ENCODE data around the gene ALKBH3. TPM values are rescaled to one million over a fixed set of nuclear protein-coding genes. Genes with fewer than 3 reads are reported as not detected.
A peak's percentile ranks its signal among the peaks of the same experiment; 100 is the strongest.

Gene ALKBH3
- 21.2 TPM for polyA plus RNA-seq (2013, experiment 1 of 2)
- 25.0 TPM for polyA plus RNA-seq (2013, experiment 2 of 2)

DNA sequence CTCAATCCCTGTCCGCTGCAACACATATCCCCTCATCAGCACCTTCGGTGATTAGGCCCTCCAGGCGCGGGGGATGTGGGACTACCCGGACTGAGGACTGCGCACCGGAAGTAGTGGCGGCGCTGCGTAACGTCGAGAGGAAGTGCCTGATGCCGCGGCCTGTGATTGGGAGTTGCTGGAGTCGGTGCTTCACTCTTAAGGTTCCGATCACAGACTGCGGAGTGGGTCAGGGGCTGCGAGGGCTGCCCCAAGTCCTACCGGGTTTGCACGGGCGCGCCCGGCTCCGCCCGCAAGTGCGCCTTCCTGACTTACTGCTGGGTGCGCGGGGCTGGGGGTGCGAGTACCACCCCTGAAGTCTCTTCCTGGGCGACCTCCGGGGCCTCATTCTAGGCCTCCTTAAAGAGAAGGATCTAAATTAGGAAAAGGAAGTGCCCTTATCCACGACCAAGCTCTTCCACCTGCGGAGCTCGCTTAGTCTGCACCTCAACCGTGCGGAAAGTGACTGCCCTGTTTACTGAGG is at the start of gene ALKBH3:
TSS of gene ALKBH3 (plus strand) at position 192 of the 520 bp plus-strand sequence. CDS start 1,822 bp downstream, outside the sequence.
- peak within 1 kb of the TSS; percentile 73 for H3K4me3 ChIP-seq (ENCODE audit: low read length)
- H3K36me3 ChIP-seq (ENCODE audit: insufficient read depth, low read length): peaks cover 23% of the 10 kb centered on the region
- 1% methylated on average over 36 of the region's 36 CpGs for WGBS

DNA sequence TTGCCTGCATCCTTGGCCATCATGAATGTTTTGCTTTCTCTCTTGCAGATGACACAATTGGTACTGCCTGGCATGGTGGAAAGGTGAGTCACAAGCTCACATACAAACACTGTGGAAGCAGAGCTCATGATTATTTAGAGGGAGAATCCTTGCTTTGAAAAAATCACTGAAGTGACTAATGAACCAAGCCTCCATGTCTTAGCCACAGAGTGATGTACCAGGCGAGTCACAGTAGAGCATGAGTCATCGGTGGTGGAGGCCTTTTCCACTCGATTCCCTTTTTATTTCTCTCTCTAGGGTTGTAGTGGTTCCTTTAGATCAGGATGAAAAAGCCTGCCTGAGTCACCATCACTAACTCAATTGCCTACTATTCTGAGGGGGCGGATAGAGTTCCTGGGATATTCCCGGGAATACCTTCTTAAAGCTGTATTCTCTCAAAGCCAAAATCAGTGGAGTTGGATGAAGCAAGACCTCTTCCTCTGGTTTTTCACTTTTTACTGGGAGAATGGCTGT is 49.6 kb upstream of the ALKBH3 start:
- H3K4me1 ChIP-seq (ENCODE audit: insufficient read depth, low read length): peaks cover 32% of the 10 kb centered on the region; the same call in 1 of the 2 replicates
- H3K27ac ChIP-seq (ENCODE audit: low read depth, low read length): peak overlapping the region; percentile 36; the same call in 1 of the 2 replicates
- peaks cover 17% of the 10 kb centered on the region for H3K36me3 ChIP-seq (ENCODE audit: insufficient read depth, low read length)
- WGBS: 78% methylated on average over 4 of the region's 5 CpGs
- H3K4me3 ChIP-seq (ENCODE audit: low read length): no peak overlapping the region
- no peaks in the 10 kb centered on the region for H3K9me3 ChIP-seq (ENCODE audit: insufficient read depth, low read depth, low read length)
- H3K27me3 ChIP-seq (ENCODE audit: insufficient read depth, low read length): no peaks in the 10 kb centered on the region
- H3K9ac ChIP-seq (ENCODE audit: low read depth, low read length): peak overlapping the region; percentile 8; the same call in 1 of the 2 replicates

More for the DNA sequence above, at the start of gene ALKBH3:
- Histone ChIP-seq H3K27ac (ENCODE audit: low read depth, low read length) (no peak within 1 kb of the TSS), H3K4me1 (ENCODE audit: insufficient read depth, low read length) (peaks cover 5% of the 10 kb centered on the region; the same call in 1 of the 2 replicates), H3K9me3 (ENCODE audit: insufficient read depth, low read depth, low read length) (peaks cover 7% of the 10 kb centered on the region; the same call in 1 of the 2 replicates), H3K27me3 (ENCODE audit: insufficient read depth, low read length) (peaks cover 43% of the 10 kb centered on the region), H3K9ac (ENCODE audit: low read depth, low read length) (peak within 1 kb of the TSS; percentile 64)

- no peak overlapping the region for H3K9ac ChIP-seq (ENCODE audit: low read depth, low read length)
- no peak overlapping the region for H3K27ac ChIP-seq (ENCODE audit: low read depth, low read length)
- H3K27me3 ChIP-seq (ENCODE audit: insufficient read depth, low read length): no peaks in the 10 kb centered on the region
- 94% methylated on average over 4 of the region's 4 CpGs for WGBS
- H3K36me3 ChIP-seq (ENCODE audit: insufficient read depth, low read length): peaks cover 17% of the 10 kb centered on the region
- no peak overlapping the region for H3K4me3 ChIP-seq (ENCODE audit: low read length)
- H3K9me3 ChIP-seq (ENCODE audit: insufficient read depth, low read depth, low read length): no peaks in the 10 kb centered on the region
- H3K4me1 ChIP-seq (ENCODE audit: insufficient read depth, low read length): peaks cover 28% of the 10 kb centered on the region; the same call in 1 of the 2 replicates
Observed at GRCh38 chr11:43832536-43832935, 48.1 kb upstream of the ALKBH3 start.

DNA sequence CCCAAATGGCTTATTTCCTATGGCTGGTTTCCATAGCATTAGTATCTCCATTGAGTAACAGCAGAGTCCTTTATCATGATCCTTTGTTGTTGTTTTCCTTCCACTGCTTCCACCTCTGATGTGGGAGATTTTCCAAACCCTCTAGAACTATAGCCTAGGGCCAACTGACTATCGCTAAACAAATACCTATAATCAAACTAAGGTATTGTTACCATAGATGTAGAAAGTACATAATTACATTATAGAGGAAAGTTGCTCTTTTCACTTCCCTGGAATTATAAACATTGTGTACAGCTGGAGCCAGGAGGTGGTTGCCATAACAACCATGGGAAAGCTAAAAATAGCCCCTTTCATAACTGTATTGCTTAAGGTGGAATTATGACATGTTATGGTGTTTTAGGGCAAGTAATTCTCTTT is 47.0 kb upstream of the ALKBH3 start:
- no peak overlapping the region for H3K4me3 ChIP-seq (ENCODE audit: low read length)
- H3K27me3 ChIP-seq (ENCODE audit: insufficient read depth, low read length): no peaks in the 10 kb centered on the region
- H3K9ac ChIP-seq (ENCODE audit: low read depth, low read length): no peak overlapping the region
- peaks cover 28% of the 10 kb centered on the region; the same call in 1 of the 2 replicates for H3K4me1 ChIP-seq (ENCODE audit: insufficient read depth, low read length)
- peaks cover 25% of the 10 kb centered on the region for H3K36me3 ChIP-seq (ENCODE audit: insufficient read depth, low read length)
- no peak overlapping the region for H3K27ac ChIP-seq (ENCODE audit: low read depth, low read length)
- no CpG with 5 or more reads among the region's 1 CpG for WGBS
- H3K9me3 ChIP-seq (ENCODE audit: insufficient read depth, low read depth, low read length): no peaks in the 10 kb centered on the region

DNA sequence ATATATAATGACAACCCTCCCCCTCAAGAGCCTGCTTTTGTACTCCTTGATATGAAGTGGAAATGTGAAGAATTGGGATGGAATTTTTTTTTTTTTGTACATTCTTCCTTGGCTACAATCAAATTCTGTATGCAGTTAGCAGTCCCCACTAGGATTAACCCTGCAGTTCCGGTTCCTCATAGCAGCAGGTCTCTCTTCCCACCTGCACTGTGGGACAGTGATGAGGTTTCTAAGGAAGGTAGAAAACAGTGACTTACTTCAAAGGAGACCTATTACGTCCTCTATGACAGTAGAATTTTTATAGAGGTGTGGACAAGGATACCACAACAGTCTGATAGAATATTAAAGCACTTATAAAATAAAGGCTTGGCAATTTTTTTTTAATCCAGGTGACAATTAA is 46.3 kb upstream of the ALKBH3 start:
- Histone ChIP-seq H3K4me3 (ENCODE audit: low read length) (no peak overlapping the region), H3K27ac (ENCODE audit: low read depth, low read length) (no peak overlapping the region), H3K27me3 (ENCODE audit: insufficient read depth, low read length) (no peaks in the 10 kb centered on the region), H3K4me1 (ENCODE audit: insufficient read depth, low read length) (peaks cover 28% of the 10 kb centered on the region; the same call in 1 of the 2 replicates), H3K36me3 (ENCODE audit: insufficient read depth, low read length) (peaks cover 31% of the 10 kb centered on the region), H3K9me3 (ENCODE audit: insufficient read depth, low read depth, low read length) (no peaks in the 10 kb centered on the region), H3K9ac (ENCODE audit: low read depth, low read length) (no peak overlapping the region)
- 100% methylated on average over 2 of the region's 2 CpGs for WGBS

DNA sequence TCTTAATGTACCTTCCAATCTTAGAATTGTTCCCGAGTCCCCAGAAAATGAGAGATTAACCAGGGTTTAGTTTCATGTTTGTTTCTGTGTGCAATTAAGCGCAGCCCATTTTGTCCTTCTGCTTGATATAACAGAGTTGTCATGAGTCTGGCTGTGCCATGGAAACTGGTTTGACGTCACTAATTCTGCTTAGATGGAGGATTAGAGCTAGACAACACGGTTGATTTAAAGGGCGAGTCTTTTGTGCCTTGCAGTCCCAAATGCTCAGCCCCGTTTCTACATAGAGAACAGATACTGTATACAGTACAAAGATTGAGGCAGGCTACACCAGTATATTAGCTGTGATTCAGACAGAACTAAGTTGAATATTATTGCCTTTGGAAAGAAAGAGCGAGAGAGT is 45.5 kb upstream of the ALKBH3 start:
- no peak overlapping the region for H3K4me3 ChIP-seq (ENCODE audit: low read length)
- WGBS: 92% methylated on average over 7 of the region's 7 CpGs
- peaks cover 23% of the 10 kb centered on the region; the same call in 1 of the 2 replicates for H3K4me1 ChIP-seq (ENCODE audit: insufficient read depth, low read length)
- no peak overlapping the region for H3K27ac ChIP-seq (ENCODE audit: low read depth, low read length)
- H3K9ac ChIP-seq (ENCODE audit: low read depth, low read length): no peak overlapping the region; the same call in 1 of the 2 replicates
- H3K9me3 ChIP-seq (ENCODE audit: insufficient read depth, low read depth, low read length): no peaks in the 10 kb centered on the region
- H3K36me3 ChIP-seq (ENCODE audit: insufficient read depth, low read length): peaks cover 39% of the 10 kb centered on the region
- no peaks in the 10 kb centered on the region for H3K27me3 ChIP-seq (ENCODE audit: insufficient read depth, low read length)

GRCh38 chr11:43837879-43838278 is 42.8 kb upstream of the ALKBH3 start:
- 91% methylated on average over 4 of the region's 4 CpGs for WGBS
- no peak overlapping the region for H3K9ac ChIP-seq (ENCODE audit: low read depth, low read length)
- no peak overlapping the region for H3K4me3 ChIP-seq (ENCODE audit: low read length)
- peaks cover 34% of the 10 kb centered on the region for H3K36me3 ChIP-seq (ENCODE audit: insufficient read depth, low read length)
- no peaks in the 10 kb centered on the region for H3K27me3 ChIP-seq (ENCODE audit: insufficient read depth, low read length)
- no peaks in the 10 kb centered on the region for H3K9me3 ChIP-seq (ENCODE audit: insufficient read depth, low read depth, low read length)
- no peak overlapping the region for H3K27ac ChIP-seq (ENCODE audit: low read depth, low read length)
- H3K4me1 ChIP-seq (ENCODE audit: insufficient read depth, low read length): peaks cover 9% of the 10 kb centered on the region; the same call in 1 of the 2 replicates

DNA sequence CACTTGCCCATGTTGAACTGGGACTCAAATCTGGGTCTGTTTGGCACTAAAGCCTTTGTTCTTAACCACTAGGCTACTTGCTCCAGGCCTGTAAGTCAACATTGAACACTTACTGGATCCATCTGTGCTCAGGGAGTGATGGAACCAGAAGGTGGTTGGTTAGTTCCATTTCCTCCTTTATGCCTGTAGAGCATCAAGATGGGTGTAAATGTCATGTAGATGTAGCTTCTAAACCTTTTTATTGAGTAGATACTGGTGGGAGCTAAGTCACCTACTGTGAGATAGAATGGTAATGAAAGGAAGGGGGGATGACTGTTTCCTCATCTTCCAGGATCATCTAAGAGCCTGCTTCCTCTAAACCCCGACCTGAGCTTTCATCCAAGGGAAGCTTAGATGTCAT is 38.6 kb upstream of the ALKBH3 start:
- Histone ChIP-seq H3K9ac (ENCODE audit: low read depth, low read length) (no peak overlapping the region), H3K9me3 (ENCODE audit: insufficient read depth, low read depth, low read length) (no peaks in the 10 kb centered on the region), H3K36me3 (ENCODE audit: insufficient read depth, low read length) (peaks cover 41% of the 10 kb centered on the region), H3K27ac (ENCODE audit: low read depth, low read length) (no peak overlapping the region), H3K4me1 (ENCODE audit: insufficient read depth, low read length) (no peaks in the 10 kb centered on the region), H3K4me3 (ENCODE audit: low read length) (no peak overlapping the region), H3K27me3 (ENCODE audit: insufficient read depth, low read length) (no peaks in the 10 kb centered on the region)
- WGBS: 78% methylated on average over 1 of the region's 1 CpG

GRCh38 chr11:43845816-43846215 is 34.8 kb upstream of the ALKBH3 start:
- Histone ChIP-seq H3K36me3 (ENCODE audit: insufficient read depth, low read length) (peaks cover 12% of the 10 kb centered on the region), H3K27me3 (ENCODE audit: insufficient read depth, low read length) (no peaks in the 10 kb centered on the region), H3K27ac (ENCODE audit: low read depth, low read length) (no peak overlapping the region), H3K4me1 (ENCODE audit: insufficient read depth, low read length) (no peaks in the 10 kb centered on the region), H3K9ac (ENCODE audit: low read depth, low read length) (no peak overlapping the region), H3K4me3 (ENCODE audit: low read length) (no peak overlapping the region), H3K9me3 (ENCODE audit: insufficient read depth, low read depth, low read length) (no peaks in the 10 kb centered on the region)
- WGBS: 97% methylated on average over 3 of the region's 3 CpGs

DNA sequence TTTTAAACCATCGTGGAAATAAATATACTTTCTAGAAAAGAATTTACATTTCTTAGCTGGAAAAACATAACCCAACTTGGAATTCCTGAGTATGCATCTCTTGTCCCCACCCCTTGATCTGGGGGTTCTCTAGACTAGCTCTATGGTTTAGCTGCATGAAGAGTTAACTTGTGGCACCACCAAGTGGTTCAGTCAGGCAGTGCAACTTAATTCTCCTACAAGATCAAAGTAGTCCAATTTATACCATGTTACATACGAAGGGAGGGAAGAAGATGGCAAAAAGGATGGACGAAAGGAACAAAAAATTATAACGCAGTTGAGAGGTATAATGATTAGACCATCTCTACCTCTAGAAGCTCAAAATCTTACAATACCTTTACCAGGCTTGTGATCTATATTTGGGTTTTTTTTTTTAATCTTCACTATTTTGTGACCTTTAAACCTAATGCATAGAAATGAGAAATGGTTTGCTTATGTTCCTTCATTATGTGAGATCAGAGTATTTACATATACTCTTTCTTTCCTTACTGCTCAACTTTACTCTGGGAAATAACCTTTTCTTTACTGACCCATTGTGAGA is 28.5 kb upstream of the ALKBH3 start:
- Histone ChIP-seq H3K36me3 (ENCODE audit: insufficient read depth, low read length) (peaks cover 34% of the 10 kb centered on the region), H3K9ac (ENCODE audit: low read depth, low read length) (no peak overlapping the region)
- no CpG with 5 or more reads among the region's 4 CpGs for WGBS

DNA sequence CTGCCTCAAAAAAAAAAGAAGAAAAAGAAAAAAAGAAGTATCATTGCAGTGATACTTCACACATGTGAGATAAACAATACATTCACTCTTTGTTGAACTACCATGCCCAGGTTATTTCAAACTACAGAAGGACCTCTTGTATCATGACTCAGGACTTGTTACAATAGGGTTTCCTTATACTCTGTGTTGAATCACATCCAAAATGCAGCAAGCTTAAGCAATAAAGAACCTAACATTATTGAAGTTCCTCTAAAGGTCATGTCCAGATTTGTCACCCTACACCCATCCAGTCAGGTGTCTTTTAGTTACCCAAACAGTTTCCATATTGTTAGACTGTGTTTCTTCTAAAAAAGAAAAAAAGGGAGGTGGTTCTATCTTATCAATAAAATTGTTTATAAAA is 26.9 kb upstream of the ALKBH3 start:
- Histone ChIP-seq H3K4me1 (ENCODE audit: insufficient read depth, low read length) (0 out of 2 replicates have a peak, but pooled peaks cover 6% of the 10 kb centered on the region), H3K36me3 (ENCODE audit: insufficient read depth, low read length) (peaks cover 34% of the 10 kb centered on the region), H3K9ac (ENCODE audit: low read depth, low read length) (no peak overlapping the region), H3K9me3 (ENCODE audit: insufficient read depth, low read depth, low read length) (no peaks in the 10 kb centered on the region), H3K4me3 (ENCODE audit: low read length) (no peak overlapping the region), H3K27ac (ENCODE audit: low read depth, low read length) (no peak overlapping the region), H3K27me3 (ENCODE audit: insufficient read depth, low read length) (no peaks in the 10 kb centered on the region)

More for the DNA sequence above, 28.5 kb upstream of the ALKBH3 start:
- Histone ChIP-seq H3K4me3 (ENCODE audit: low read length) (no peak overlapping the region), H3K27me3 (ENCODE audit: insufficient read depth, low read length) (no peaks in the 10 kb centered on the region), H3K4me1 (ENCODE audit: insufficient read depth, low read length) (0 out of 2 replicates have a peak, but pooled peaks cover 6% of the 10 kb centered on the region), H3K27ac (ENCODE audit: low read depth, low read length) (no peak overlapping the region), H3K9me3 (ENCODE audit: insufficient read depth, low read depth, low read length) (no peaks in the 10 kb centered on the region)
